GM19238 (cell line): ENCODE results near the gene C14orf93.
"Not testable (repeated sequence)": the region's sequence is repeated elsewhere in the genome, so short reads cannot be mapped to it uniquely, and the experiment has no call there.

Experiments used
- DNase-seq: peaks from one replicate; pipeline ENCODE4 v3.0.0; 2011; ENCODE audit warnings: low spot score; ENCODE audit not compliant: insufficient read length

The C14orf93 gene

GRCh38 chr14:22974530-22975313 lies 35.2 kb downstream of the C14orf93 start:
- no peak for DNase-seq

GRCh38 chr14:22973217-22974032 lies 36.5 kb downstream of the C14orf93 start:
- no peak for DNase-seq

GRCh38 chr14:22972313-22972930 lies 37.5 kb downstream of the C14orf93 start:
- no peak for DNase-seq

- DNase-seq: no peak
Measured at GRCh38 chr14:22971152-22971551, 38.8 kb downstream of the C14orf93 start.

- no peak for DNase-seq
Measured at GRCh38 chr14:22966783-22967269, 43.1 kb downstream of the C14orf93 start.

GRCh38 chr14:22965916-22966782 lies 43.8 kb downstream of the C14orf93 start:
- not testable (repeated sequence) for DNase-seq

- DNase-seq: no peak
Measured at GRCh38 chr14:22962061-22962676, 47.8 kb downstream of the C14orf93 start.

- no peak for DNase-seq
Measured at GRCh38 chr14:22955702-22956569, 54.0 kb downstream of the C14orf93 start.

- DNase-seq: no peak
Measured at GRCh38 chr14:22952418-22952817, 57.5 kb downstream of the C14orf93 start.

- DNase-seq: not testable (repeated sequence)
Measured at GRCh38 chr14:22951795-22952194, 58.1 kb downstream of the C14orf93 start.

- DNase-seq: no peak
Measured at GRCh38 chr14:22945642-22946041, 64.3 kb downstream of the C14orf93 start.

GRCh38 chr14:22939684-22940083 lies 70.3 kb downstream of the C14orf93 start:
- no peak for DNase-seq
